Measurements from ENCODE around the gene TKT. TPM values are rescaled to one million over a fixed set of nuclear protein-coding genes. Genes with fewer than 3 reads are reported as not detected.

Gene TKT
- total and polyA plus RNA-seq, 4 donors, result 18.1 to 202 (median 129) TPM

GRCh38 chr3:53238051-53238850 lies 17.6 kb downstream of the TKT start:
- peaks cover 20 to 24% (median 22%) of the 10 kb centered on the region in 4 donors for H3K4me1 ChIP-seq (ENCODE audit: control insufficient read depth in 4 of 4, insufficient read depth in 4 of 4, low read length in 3 of 4)
- WGBS, result 89% methylated on average over 6 of the region's 6 CpGs
- peaks cover 0 to 14% (median 6%) of the 10 kb centered on the region in 4 donors for H3K36me3 ChIP-seq (ENCODE audit: control insufficient read depth in 4 of 4, insufficient read depth in 3 of 4, low read depth in 1 of 4, low read length in 3 of 4)
- H3K27me3 ChIP-seq (ENCODE audit: control insufficient read depth in 4 of 4, insufficient read depth in 4 of 4, low read length in 3 of 4), result no peaks in the 10 kb centered on the region
- H3K9ac ChIP-seq (ENCODE audit: low read depth in 1 of 2, low read length in 2 of 2), result no peak overlapping the region
- H3K4me3 ChIP-seq (ENCODE audit: low read depth in 1 of 3, low read length in 3 of 3), result no peak overlapping the region
- peak overlapping the region; percentile 21 to 74 for H3K27ac ChIP-seq (ENCODE audit: low read depth in 1 of 2, low read length in 2 of 2)
- DNase-seq (ENCODE audit: low spot score), result no peak
- no peaks in the 10 kb centered on the region for H3K9me3 ChIP-seq (ENCODE audit: control insufficient read depth in 4 of 4, low read length in 3 of 4)
- TF ChIP-seq, protein P1, sequence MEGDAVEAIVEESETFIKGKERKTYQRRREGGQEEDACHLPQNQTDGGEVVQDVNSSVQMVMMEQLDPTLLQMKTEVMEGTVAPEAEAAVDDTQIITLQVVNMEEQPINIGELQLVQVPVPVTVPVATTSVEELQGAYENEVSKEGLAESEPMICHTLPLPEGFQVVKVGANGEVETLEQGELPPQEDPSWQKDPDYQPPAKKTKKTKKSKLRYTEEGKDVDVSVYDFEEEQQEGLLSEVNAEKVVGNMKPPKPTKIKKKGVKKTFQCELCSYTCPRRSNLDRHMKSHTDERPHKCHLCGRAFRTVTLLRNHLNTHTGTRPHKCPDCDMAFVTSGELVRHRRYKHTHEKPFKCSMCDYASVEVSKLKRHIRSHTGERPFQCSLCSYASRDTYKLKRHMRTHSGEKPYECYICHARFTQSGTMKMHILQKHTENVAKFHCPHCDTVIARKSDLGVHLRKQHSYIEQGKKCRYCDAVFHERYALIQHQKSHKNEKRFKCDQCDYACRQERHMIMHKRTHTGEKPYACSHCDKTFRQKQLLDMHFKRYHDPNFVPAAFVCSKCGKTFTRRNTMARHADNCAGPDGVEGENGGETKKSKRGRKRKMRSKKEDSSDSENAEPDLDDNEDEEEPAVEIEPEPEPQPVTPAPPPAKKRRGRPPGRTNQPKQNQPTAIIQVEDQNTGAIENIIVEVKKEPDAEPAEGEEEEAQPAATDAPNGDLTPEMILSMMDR (IDR thresholded peaks at IDR 0.05; ENCODE audit: low read depth, low read length, missing input control), result no peak
- TF ChIP-seq HNF4A (conservative IDR thresholded peaks at IDR 0.05), result peak; percentile 69 to 84
- no peak for TF ChIP-seq ZBTB33 (IDR thresholded peaks at IDR 0.05)
- TF ChIP-seq EGR1 (IDR thresholded peaks at IDR 0.05; ENCODE audit: low read depth in 2 of 2), result peak in 1 of 2 donors; percentile 82
- peak; percentile 83 to 87 for TF ChIP-seq JUND (IDR thresholded peaks at IDR 0.05)
- TF ChIP-seq, protein P2, sequence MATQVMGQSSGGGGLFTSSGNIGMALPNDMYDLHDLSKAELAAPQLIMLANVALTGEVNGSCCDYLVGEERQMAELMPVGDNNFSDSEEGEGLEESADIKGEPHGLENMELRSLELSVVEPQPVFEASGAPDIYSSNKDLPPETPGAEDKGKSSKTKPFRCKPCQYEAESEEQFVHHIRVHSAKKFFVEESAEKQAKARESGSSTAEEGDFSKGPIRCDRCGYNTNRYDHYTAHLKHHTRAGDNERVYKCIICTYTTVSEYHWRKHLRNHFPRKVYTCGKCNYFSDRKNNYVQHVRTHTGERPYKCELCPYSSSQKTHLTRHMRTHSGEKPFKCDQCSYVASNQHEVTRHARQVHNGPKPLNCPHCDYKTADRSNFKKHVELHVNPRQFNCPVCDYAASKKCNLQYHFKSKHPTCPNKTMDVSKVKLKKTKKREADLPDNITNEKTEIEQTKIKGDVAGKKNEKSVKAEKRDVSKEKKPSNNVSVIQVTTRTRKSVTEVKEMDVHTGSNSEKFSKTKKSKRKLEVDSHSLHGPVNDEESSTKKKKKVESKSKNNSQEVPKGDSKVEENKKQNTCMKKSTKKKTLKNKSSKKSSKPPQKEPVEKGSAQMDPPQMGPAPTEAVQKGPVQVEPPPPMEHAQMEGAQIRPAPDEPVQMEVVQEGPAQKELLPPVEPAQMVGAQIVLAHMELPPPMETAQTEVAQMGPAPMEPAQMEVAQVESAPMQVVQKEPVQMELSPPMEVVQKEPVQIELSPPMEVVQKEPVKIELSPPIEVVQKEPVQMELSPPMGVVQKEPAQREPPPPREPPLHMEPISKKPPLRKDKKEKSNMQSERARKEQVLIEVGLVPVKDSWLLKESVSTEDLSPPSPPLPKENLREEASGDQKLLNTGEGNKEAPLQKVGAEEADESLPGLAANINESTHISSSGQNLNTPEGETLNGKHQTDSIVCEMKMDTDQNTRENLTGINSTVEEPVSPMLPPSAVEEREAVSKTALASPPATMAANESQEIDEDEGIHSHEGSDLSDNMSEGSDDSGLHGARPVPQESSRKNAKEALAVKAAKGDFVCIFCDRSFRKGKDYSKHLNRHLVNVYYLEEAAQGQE (IDR thresholded peaks at IDR 0.05), result peak; percentile 81
- TF ChIP-seq FOXA1 (IDR thresholded peaks at IDR 0.05), result peak; percentile 34
- TF ChIP-seq FOXA2 (IDR thresholded peaks at IDR 0.05), result peak; percentile 46
- peak; percentile 27 for TF ChIP-seq NR2F2 (IDR thresholded peaks at IDR 0.05)
- no peak for TF ChIP-seq HNF4G (IDR thresholded peaks at IDR 0.05)
- no peak for TF ChIP-seq TAF1 (conservative IDR thresholded peaks at IDR 0.05)
- TF ChIP-seq SP1 (IDR thresholded peaks at IDR 0.05), result peak; percentile 83
- TF ChIP-seq, protein P3, sequence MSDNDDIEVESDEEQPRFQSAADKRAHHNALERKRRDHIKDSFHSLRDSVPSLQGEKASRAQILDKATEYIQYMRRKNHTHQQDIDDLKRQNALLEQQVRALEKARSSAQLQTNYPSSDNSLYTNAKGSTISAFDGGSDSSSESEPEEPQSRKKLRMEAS (IDR thresholded peaks at IDR 0.05), result peak; percentile 69
- TF ChIP-seq ATF3 (IDR thresholded peaks at IDR 0.05), result no peak
- TF ChIP-seq YY1 (IDR thresholded peaks at IDR 0.05), result peak; percentile 80
- TF ChIP-seq RXRA (IDR thresholded peaks at IDR 0.05), result peak; percentile 75 to 85
- TF ChIP-seq GABPA (IDR thresholded peaks at IDR 0.05 in 1 of 2, conservative IDR thresholded peaks at IDR 0.05 in 1 of 2), result peak in 1 of 2 donors; percentile 60
- peak in 1 of 2 donors; percentile 47 for TF ChIP-seq RAD21 (IDR thresholded peaks at IDR 0.05)

All from liver (tissue), 9 donors.